Rectal smooth muscle tissue (tissue), 1 donor: ENCODE data around the gene SAMD8.
A peak's percentile ranks its signal among the peaks of the same experiment; 100 is the strongest.
"Not testable (repeated sequence)": the region's sequence is repeated elsewhere in the genome, so short reads cannot be mapped to it uniquely, and the experiment has no call there.

Experiments used
- H3K27ac ChIP-seq: one replicate; pipeline ENCODE4 v1.7.0; 2013; ENCODE audit warnings: low read depth, low read length, inconsistent platforms
- H3K27me3 ChIP-seq: one replicate; pipeline ENCODE4 v1.7.0; 2013; ENCODE audit warnings: low read length; ENCODE audit not compliant: control insufficient read depth, insufficient read depth
- H3K36me3 ChIP-seq: one replicate; pipeline ENCODE4 v1.7.0; 2013; ENCODE audit warnings: low read length; ENCODE audit not compliant: control insufficient read depth, insufficient read depth
- H3K4me1 ChIP-seq: one replicate; pipeline ENCODE4 v1.7.0; 2013; ENCODE audit warnings: low read length; ENCODE audit not compliant: control insufficient read depth, insufficient read depth
- H3K4me3 ChIP-seq: one replicate; pipeline ENCODE4 v1.7.0; 2013; ENCODE audit warnings: low read length
- H3K9ac ChIP-seq: one replicate; pipeline ENCODE4 v1.7.0; 2013; ENCODE audit warnings: low read length

The SAMD8 gene

DNA sequence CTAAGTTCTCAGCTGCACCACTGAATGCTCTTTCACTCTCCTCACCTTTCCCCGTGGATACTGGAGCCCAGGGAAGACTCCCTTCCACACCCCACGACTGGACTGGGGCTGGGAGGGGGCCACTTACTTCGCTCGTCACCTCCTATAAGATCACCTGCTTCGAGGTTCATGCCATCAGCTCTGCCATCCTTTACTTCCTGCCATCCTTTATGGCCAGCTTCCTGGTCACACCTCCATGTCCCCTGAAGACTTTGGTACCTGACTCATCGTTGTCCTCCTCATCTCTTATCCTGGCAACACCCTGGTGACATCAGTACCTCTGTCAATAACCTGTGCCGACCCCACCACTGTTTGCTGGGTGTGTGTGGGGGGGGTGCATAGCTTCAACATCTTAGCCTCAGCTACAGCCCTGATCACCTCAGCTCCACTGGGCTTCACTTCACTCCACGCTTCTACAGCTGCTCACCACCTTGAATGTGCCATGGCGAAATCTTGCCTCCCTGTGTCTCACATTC lies 90.4 kb downstream of the SAMD8 start:
- Histone ChIP-seq H3K4me1 (peaks cover 12% of the 10 kb centered on the region), H3K36me3 (no peaks in the 10 kb centered on the region), H3K27ac (peak overlapping the region; percentile 75), H3K9ac (no peak overlapping the region), H3K4me3 (no peak overlapping the region), H3K27me3 (no peaks in the 10 kb centered on the region)

- no peak overlapping the region for H3K4me3 ChIP-seq
- no peaks in the 10 kb centered on the region for H3K27me3 ChIP-seq
- peaks cover 12% of the 10 kb centered on the region for H3K4me1 ChIP-seq
- H3K36me3 ChIP-seq = no peaks in the 10 kb centered on the region
- peak overlapping the region; percentile 75 for H3K27ac ChIP-seq
- no peak overlapping the region for H3K9ac ChIP-seq
Observed at GRCh38 chr10:75202321-75203045, 91.0 kb downstream of the SAMD8 start.

GRCh38 chr10:75203046-75203620 lies 91.7 kb downstream of the SAMD8 start:
- Histone ChIP-seq H3K4me1 (peaks cover 16% of the 10 kb centered on the region), H3K27ac (peak overlapping the region; percentile 75)
- not testable (repeated sequence) for H3K36me3 ChIP-seq, H3K4me3 ChIP-seq, H3K27me3 ChIP-seq, H3K9ac ChIP-seq

DNA sequence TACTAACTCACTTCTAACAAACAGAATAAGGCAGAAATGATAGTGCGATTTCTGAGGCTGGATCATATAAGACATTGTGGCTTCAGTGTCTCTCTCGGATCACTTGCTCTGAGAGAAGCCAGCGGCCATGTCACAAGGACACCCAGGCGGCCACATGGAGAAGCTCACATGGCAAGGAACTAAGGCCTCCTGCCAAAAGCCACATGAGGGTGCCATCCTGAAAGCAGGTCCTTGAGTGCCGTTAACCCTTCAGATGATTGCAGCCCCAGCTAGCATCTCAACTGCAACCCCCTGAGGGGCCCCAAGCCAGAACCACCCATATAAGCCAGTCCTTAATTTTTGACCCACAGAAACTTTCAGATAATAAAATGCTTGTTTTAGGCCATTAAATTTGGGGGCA lies 92.3 kb downstream of the SAMD8 start:
- Histone ChIP-seq H3K27ac (no peak overlapping the region), H3K4me1 (peaks cover 20% of the 10 kb centered on the region), H3K4me3 (no peak overlapping the region), H3K9ac (no peak overlapping the region), H3K27me3 (no peaks in the 10 kb centered on the region), H3K36me3 (no peaks in the 10 kb centered on the region)

DNA sequence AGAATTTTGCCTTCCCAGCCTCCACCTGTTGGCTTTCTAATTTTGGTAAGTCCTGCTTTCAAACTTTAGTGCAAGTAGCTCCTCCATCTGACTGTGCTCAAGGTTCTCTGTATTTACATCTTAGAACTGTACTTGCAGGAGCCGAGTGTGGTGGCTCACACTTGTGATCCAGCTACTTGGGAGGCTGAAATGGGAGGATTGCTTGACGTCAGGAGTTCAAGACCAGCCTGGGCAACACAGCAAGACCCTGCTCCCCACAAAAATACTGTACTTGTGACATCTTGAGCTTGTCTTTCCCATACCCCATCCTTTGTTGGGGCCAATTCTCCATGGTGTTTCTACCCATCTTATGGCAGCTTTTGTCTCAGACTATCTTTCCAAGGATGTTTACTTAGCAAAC lies 94.5 kb downstream of the SAMD8 start:
- no peaks in the 10 kb centered on the region for H3K36me3 ChIP-seq
- H3K27me3 ChIP-seq = no peaks in the 10 kb centered on the region
- H3K9ac ChIP-seq = no peak overlapping the region
- no peak overlapping the region for H3K4me3 ChIP-seq
- H3K4me1 ChIP-seq = peaks cover 26% of the 10 kb centered on the region
- no peak overlapping the region for H3K27ac ChIP-seq

DNA sequence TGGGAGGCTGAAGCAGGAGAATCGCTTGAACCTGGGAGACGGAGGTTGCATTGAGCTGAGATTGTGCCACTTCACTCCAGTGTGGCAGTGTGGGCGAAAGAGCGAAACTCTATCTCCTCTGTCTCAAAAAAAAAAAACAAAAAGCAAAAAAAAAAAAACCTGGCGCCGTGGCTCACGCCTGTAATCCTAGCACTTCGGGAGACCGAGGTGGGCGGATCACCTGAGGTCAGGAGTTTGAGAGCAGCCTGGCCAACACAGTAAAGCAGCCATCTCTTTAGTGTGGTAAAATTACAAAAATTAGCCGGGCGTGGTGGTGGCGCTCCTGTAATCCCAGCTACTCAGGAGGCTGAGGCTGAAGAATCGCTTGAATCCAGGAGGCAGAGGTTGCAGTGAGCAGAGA lies 95.2 kb downstream of the SAMD8 start:
- peaks cover 26% of the 10 kb centered on the region for H3K4me1 ChIP-seq

DNA sequence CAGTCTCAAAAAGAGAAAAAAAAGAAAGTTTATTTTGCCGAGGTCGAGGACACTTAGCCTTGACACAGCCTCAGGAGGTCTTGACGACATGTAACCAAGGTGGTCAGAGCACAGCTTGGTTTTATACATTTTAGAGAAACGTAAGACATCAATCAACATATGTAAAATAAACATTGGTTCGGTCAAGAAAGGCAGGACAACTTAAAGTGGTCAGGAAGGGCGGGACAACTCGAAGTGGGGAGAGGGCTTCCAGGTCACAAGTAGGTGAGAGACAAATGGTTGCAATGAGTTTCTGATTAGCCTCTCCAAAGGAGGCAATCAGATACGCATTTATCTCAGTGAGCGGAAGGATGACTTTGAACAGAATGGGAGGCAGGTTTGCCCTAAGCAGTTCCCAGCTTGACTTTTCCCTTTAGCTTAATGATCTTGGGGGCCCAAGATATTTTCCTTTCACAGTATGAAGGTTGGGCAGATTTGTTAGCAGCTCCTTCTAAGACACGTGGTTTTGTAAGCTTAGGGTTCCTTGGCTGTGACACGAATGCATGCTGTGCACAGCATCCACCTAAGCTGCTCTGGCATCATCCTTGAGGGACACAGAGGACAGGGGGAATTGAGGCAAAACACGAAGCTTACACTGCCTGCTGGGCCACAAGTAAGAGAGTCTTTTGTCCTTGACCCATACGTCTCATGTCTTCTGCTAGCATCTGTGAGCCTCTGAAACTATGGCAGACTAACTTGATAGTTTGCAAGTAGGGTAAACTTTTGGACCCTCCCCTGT lies 95.8 kb downstream of the SAMD8 start:
- H3K27me3 ChIP-seq = no peaks in the 10 kb centered on the region
- H3K4me3 ChIP-seq = no peak overlapping the region
- peak overlapping the region; percentile 80 for H3K27ac ChIP-seq
- no peak overlapping the region for H3K9ac ChIP-seq
- no peaks in the 10 kb centered on the region for H3K36me3 ChIP-seq
- H3K4me1 ChIP-seq = peaks cover 30% of the 10 kb centered on the region

More for the DNA sequence above, 95.2 kb downstream of the SAMD8 start:
- H3K36me3 ChIP-seq, H3K9ac ChIP-seq, H3K4me3 ChIP-seq, H3K27me3 ChIP-seq, H3K27ac ChIP-seq: not testable (repeated sequence)

DNA sequence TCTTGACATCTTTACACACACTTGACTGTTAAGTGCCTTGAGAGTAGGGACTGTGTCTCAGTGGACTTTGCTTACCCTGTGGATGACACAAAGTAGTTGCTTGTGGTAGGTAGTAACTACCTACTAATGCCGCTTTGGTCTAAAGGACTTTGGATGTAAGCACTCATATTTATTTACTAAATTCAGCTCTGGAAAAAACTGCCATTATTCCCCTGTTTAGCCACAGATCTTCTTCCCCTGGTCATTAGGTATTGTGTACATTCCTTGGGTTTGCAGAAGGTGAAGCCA lies 96.3 kb downstream of the SAMD8 start:
- no peak overlapping the region for H3K4me3 ChIP-seq
- H3K27ac ChIP-seq = peak overlapping the region; percentile 80

DNA sequence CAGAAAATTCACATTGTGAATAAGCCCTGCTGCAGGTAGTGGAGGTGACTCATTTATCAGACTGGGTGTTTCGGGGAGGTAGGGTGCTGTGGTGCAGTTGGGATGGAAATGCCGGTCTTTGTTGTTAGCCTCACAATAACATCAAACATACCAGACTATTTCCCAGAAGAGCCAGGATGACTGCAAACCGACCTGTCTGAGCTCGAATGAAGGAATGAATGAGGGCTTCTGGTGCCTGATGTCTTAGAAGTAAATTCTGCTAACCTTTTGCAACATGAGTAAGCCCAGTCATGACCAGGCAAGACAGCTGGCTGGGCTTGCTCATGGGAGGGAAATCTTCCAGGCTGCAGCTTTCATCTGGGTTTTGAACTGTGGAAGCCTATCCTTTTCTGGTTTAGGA lies 96.7 kb downstream of the SAMD8 start:
- no peak overlapping the region for H3K9ac ChIP-seq
- H3K36me3 ChIP-seq = peaks cover 2% of the 10 kb centered on the region
- peak overlapping the region; percentile 80 for H3K27ac ChIP-seq
- H3K27me3 ChIP-seq = no peaks in the 10 kb centered on the region
- H3K4me3 ChIP-seq = no peak overlapping the region
- peaks cover 30% of the 10 kb centered on the region for H3K4me1 ChIP-seq

More for the DNA sequence above, 96.3 kb downstream of the SAMD8 start:
- peaks cover 2% of the 10 kb centered on the region for H3K36me3 ChIP-seq
- H3K4me1 ChIP-seq = peaks cover 31% of the 10 kb centered on the region
- H3K9ac ChIP-seq = no peak overlapping the region
- H3K27me3 ChIP-seq = no peaks in the 10 kb centered on the region

- no peaks in the 10 kb centered on the region for H3K27me3 ChIP-seq
- H3K27ac ChIP-seq = peak overlapping the region; percentile 100
- H3K4me1 ChIP-seq = peaks cover 33% of the 10 kb centered on the region
- peaks cover 2% of the 10 kb centered on the region for H3K36me3 ChIP-seq
- H3K4me3 ChIP-seq = peak overlapping the region; percentile 92
- H3K9ac ChIP-seq = peak overlapping the region; percentile 99
Observed at GRCh38 chr10:75209086-75209920, 97.8 kb downstream of the SAMD8 start.

GRCh38 chr10:75209921-75210281 lies 98.4 kb downstream of the SAMD8 start:
- H3K4me1 ChIP-seq = peaks cover 33% of the 10 kb centered on the region
- peak overlapping the region; percentile 99 for H3K9ac ChIP-seq
- peaks cover 4% of the 10 kb centered on the region for H3K36me3 ChIP-seq
- peak overlapping the region; percentile 92 for H3K4me3 ChIP-seq
- no peaks in the 10 kb centered on the region for H3K27me3 ChIP-seq
- peak overlapping the region; percentile 100 for H3K27ac ChIP-seq
